C4-2B (cell line): Measurements from ENCODE around the gene MACROD1.

Experiments
- H3K27ac ChIP-seq: fragments of 450-650 bp; 2 replicates; pipeline ENCODE4 v1.5.1; 2017
- CTCF ChIP-seq: fragments of 450-650 bp; conservative IDR thresholded peaks from 2 replicates; pipeline ENCODE4 v1.5.1; 2017; ENCODE audit warnings: mild to moderate bottlenecking
- ZFX ChIP-seq: fragments of 450-650 bp; IDR thresholded peaks from 2 replicates; pipeline ENCODE4 v1.6.1; 2017

MACROD1 gene

GRCh38 chr11:64156235-64157011 lies 9.5 kb downstream of the MACROD1 start:
- no peak overlapping the region for H3K27ac ChIP-seq
- no peak for TF ChIP-seq CTCF
- no peak for TF ChIP-seq ZFX

GRCh38 chr11:64153812-64154211 lies 12.1 kb downstream of the MACROD1 start:
- H3K27ac ChIP-seq, result no peak overlapping the region
- TF ChIP-seq ZFX, result no peak
- no peak for TF ChIP-seq CTCF

- H3K27ac ChIP-seq, result no peak overlapping the region
- TF ChIP-seq CTCF (peak; percentile 100), ZFX (no peak)
Measured at GRCh38 chr11:64152841-64153691, 12.8 kb downstream of the MACROD1 start.

GRCh38 chr11:64151337-64151736 lies 14.6 kb downstream of the MACROD1 start:
- TF ChIP-seq ZFX (no peak), CTCF (no peak)
- H3K27ac ChIP-seq, result no peak overlapping the region

GRCh38 chr11:64150481-64151239 lies 15.3 kb downstream of the MACROD1 start:
- TF ChIP-seq CTCF (no peak), ZFX (no peak)
- no peak overlapping the region for H3K27ac ChIP-seq

GRCh38 chr11:64150051-64150450 lies 15.9 kb downstream of the MACROD1 start:
- no peak for TF ChIP-seq CTCF
- no peak overlapping the region for H3K27ac ChIP-seq
